Measurements from ENCODE around the gene IVNS1ABP.

DNA sequence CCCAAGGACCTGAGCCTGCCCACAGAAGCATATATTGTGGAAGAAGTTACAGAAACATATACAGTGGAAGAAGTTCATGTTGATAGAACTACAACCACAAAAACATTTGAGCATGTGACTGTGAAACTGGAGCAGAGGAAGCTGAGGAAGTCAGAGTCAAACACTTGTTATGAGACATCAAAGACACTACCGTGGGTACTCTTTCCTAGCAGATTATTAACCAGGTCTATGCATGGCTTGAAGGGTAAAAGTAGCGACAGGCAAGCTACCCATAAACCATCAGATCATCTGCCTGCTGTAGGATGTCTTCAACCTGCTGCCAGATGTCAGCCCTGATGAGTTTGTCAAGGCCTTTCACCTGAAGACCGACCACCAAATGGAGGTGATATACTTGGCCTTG, 35.8 kb downstream of the IVNS1ABP start:
- TF ChIP-seq, protein P1, sequence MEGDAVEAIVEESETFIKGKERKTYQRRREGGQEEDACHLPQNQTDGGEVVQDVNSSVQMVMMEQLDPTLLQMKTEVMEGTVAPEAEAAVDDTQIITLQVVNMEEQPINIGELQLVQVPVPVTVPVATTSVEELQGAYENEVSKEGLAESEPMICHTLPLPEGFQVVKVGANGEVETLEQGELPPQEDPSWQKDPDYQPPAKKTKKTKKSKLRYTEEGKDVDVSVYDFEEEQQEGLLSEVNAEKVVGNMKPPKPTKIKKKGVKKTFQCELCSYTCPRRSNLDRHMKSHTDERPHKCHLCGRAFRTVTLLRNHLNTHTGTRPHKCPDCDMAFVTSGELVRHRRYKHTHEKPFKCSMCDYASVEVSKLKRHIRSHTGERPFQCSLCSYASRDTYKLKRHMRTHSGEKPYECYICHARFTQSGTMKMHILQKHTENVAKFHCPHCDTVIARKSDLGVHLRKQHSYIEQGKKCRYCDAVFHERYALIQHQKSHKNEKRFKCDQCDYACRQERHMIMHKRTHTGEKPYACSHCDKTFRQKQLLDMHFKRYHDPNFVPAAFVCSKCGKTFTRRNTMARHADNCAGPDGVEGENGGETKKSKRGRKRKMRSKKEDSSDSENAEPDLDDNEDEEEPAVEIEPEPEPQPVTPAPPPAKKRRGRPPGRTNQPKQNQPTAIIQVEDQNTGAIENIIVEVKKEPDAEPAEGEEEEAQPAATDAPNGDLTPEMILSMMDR (IDR thresholded peaks at IDR 0.05; ENCODE audit: extremely low read depth in 1 of 2, insufficient read depth in 1 of 2, low read depth in 1 of 2, low read length in 2 of 2) = no peak
- TF ChIP-seq MAX (IDR thresholded peaks at IDR 0.05; ENCODE audit: insufficient read depth, insufficient read length) = no peak
- no peak for TF ChIP-seq POLR2A (IDR thresholded peaks at IDR 0.05; ENCODE audit: low read depth, low read length)

Measured in endothelial cell of umbilical vein (primary cell).